HG02884 (cell line): ENCODE measurements around the gene CEND1.

Experiments
- ATAC-seq: cut with Tn5 transposase; IDR thresholded peaks from one replicate; pipeline ENCODE4 v1.9.1; 2021; ENCODE audit warnings: mild to moderate bottlenecking, moderate library complexity; ENCODE audit not compliant: unreplicated experiment

The CEND1 gene

GRCh38 chr11:827897-828192, 38.0 kb upstream of the CEND1 start, which contains the start of gene CRACR2B:
Gene CRACR2B, plus strand, starts transcription at chr11:827919. Its CDS starts 689 bp downstream, at chr11:828608.
- ATAC-seq, result no peak

- ATAC-seq, result no peak
Observed at GRCh38 chr11:827146-827896, 37.4 kb upstream of the CEND1 start.

- no peak for ATAC-seq
Observed at GRCh38 chr11:826836-827145, 36.9 kb upstream of the CEND1 start.

- no peak for ATAC-seq
Observed at GRCh38 chr11:826227-826621, 36.3 kb upstream of the CEND1 start.

GRCh38 chr11:825366-826226, 35.7 kb upstream of the CEND1 start:
- no peak for ATAC-seq

GRCh38 chr11:824942-825341, 35.1 kb upstream of the CEND1 start:
- ATAC-seq, result no peak

GRCh38 chr11:824292-824880, 34.5 kb upstream of the CEND1 start:
- no peak for ATAC-seq

GRCh38 chr11:823441-824291, 33.8 kb upstream of the CEND1 start:
- ATAC-seq, result no peak

GRCh38 chr11:821512-822371, 31.9 kb upstream of the CEND1 start:
- ATAC-seq, result no peak

- ATAC-seq, result no peak
Observed at GRCh38 chr11:820655-821511, 31.0 kb upstream of the CEND1 start.

GRCh38 chr11:819943-820649, 30.2 kb upstream of the CEND1 start:
- peak; percentile 64 for ATAC-seq

- ATAC-seq, result peak; percentile 58
Observed at GRCh38 chr11:819129-819931, 29.4 kb upstream of the CEND1 start.

- no peak for ATAC-seq
Observed at GRCh38 chr11:818396-819128, 28.7 kb upstream of the CEND1 start, which contains the start of gene PNPLA2. Gene PNPLA2, plus strand, starts transcription at chr11:818914. Its CDS starts 805 bp downstream, at chr11:819719.

- no peak for ATAC-seq
Observed at GRCh38 chr11:816433-816779, 26.5 kb upstream of the CEND1 start.

GRCh38 chr11:815675-816432, 26.0 kb upstream of the CEND1 start:
- ATAC-seq, result no peak

- ATAC-seq, result no peak
Observed at GRCh38 chr11:813456-814096, 23.7 kb upstream of the CEND1 start.
